Measurements from ENCODE around the gene NPAS1. TPM values are rescaled to one million over a fixed set of nuclear protein-coding genes. Genes with fewer than 3 reads are reported as not detected.

Gene NPAS1
- polyA plus RNA-seq, 3 donors: not detected

GRCh38 chr19:47067215-47067847, 47.7 kb downstream of the NPAS1 start:
- Histone ChIP-seq H4K20me1 (ENCODE audit: insufficient read depth, low read length) (peaks cover 63% of the 10 kb centered on the region), H3K79me2 (ENCODE audit: insufficient read depth, low read length) (peaks cover 5% of the 10 kb centered on the region), H3K27me3 (ENCODE audit: control insufficient read depth in 2 of 2, insufficient read depth in 2 of 2, low read length in 2 of 2) (no peaks in the 10 kb centered on the region), H3K4me3 (replicated peaks in 1 of 3; ENCODE audit: low read depth in 2 of 3, low read length in 3 of 3) (no peak overlapping the region), H3K36me3 (replicated peaks in 1 of 2; ENCODE audit: control insufficient read depth in 1 of 2, insufficient read depth in 2 of 2, low read length in 2 of 2) (peaks cover 71 to 80% of the 10 kb centered on the region in 2 donors), H3K27ac (ENCODE audit: low read depth in 1 of 2, low read length in 2 of 2) (no peak overlapping the region), H3K4me1 (ENCODE audit: control insufficient read depth in 1 of 2, insufficient read depth in 2 of 2, low read length in 2 of 2) (no peaks in the 10 kb centered on the region), H3K4me2 (replicated peaks; ENCODE audit: extremely low read depth, low read length, poor library complexity, severe bottlenecking) (no peak overlapping the region), H3K9ac (ENCODE audit: insufficient read depth, low read length, poor library complexity, severe bottlenecking) (no peak overlapping the region), H3K9me3 (replicated peaks in 1 of 2; ENCODE audit: control insufficient read depth in 1 of 2, insufficient read depth in 1 of 2, low read length in 2 of 2) (no peaks in the 10 kb centered on the region), H2AFZ (ENCODE audit: insufficient read depth, low read depth, low read length, poor library complexity, severe bottlenecking) (no peak overlapping the region)
- peaks cover 0 to 2% (median 1%) of the 10 kb centered on the region in 3 donors for H3K27me3 Mint-ChIP-seq (ENCODE audit: low read depth in 3 of 3)
- H3K36me3 Mint-ChIP-seq: peaks cover 54 to 86% of the 10 kb centered on the region in 2 donors
- 97% methylated on average over 30 of the region's 36 CpGs for WGBS (ENCODE audit: insufficient coverage)
- H3K4me3 Mint-ChIP-seq: no peak overlapping the region
- no peaks in the 10 kb centered on the region for H3K9me3 Mint-ChIP-seq
- intact Hi-C loops (cut with micrococcal nuclease): no loop called here
- TF ChIP-seq CTCF (IDR thresholded peaks at IDR 0.05): no peak
- DNase-seq: no peak
- no peak overlapping the region for H3K27ac Mint-ChIP-seq
- no peaks in the 10 kb centered on the region for H3K4me1 Mint-ChIP-seq

GRCh38 chr19:47068246-47068645, 48.6 kb downstream of the NPAS1 start:
- H3K4me3 Mint-ChIP-seq: no peak overlapping the region
- H3K4me2 ChIP-seq (replicated peaks; ENCODE audit: extremely low read depth, low read length, poor library complexity, severe bottlenecking): no peak overlapping the region
- peaks cover 59 to 95% of the 10 kb centered on the region in 2 donors for H3K36me3 Mint-ChIP-seq
- peaks cover 63% of the 10 kb centered on the region for H4K20me1 ChIP-seq (ENCODE audit: insufficient read depth, low read length)
- peaks cover 0 to 2% (median 0%) of the 10 kb centered on the region in 3 donors for H3K27me3 Mint-ChIP-seq (ENCODE audit: low read depth in 3 of 3)
- H3K9me3 Mint-ChIP-seq: no peaks in the 10 kb centered on the region
- no peaks in the 10 kb centered on the region for H3K27me3 ChIP-seq (ENCODE audit: control insufficient read depth in 2 of 2, insufficient read depth in 2 of 2, low read length in 2 of 2)
- no peak for DNase-seq
- TF ChIP-seq CTCF (IDR thresholded peaks at IDR 0.05): no peak
- peaks cover 5% of the 10 kb centered on the region for H3K79me2 ChIP-seq (ENCODE audit: insufficient read depth, low read length)
- no peak overlapping the region for H3K4me3 ChIP-seq (replicated peaks in 1 of 3; ENCODE audit: low read depth in 2 of 3, low read length in 3 of 3)
- no peaks in the 10 kb centered on the region for H3K9me3 ChIP-seq (replicated peaks in 1 of 2; ENCODE audit: control insufficient read depth in 1 of 2, insufficient read depth in 1 of 2, low read length in 2 of 2)
- no peak overlapping the region for H3K27ac ChIP-seq (ENCODE audit: low read depth in 1 of 2, low read length in 2 of 2)
- H3K9ac ChIP-seq (ENCODE audit: insufficient read depth, low read length, poor library complexity, severe bottlenecking): no peak overlapping the region
- H3K36me3 ChIP-seq (replicated peaks in 1 of 2; ENCODE audit: control insufficient read depth in 1 of 2, insufficient read depth in 2 of 2, low read length in 2 of 2): peaks cover 76 to 89% of the 10 kb centered on the region in 2 donors
- no peak overlapping the region for H2AFZ ChIP-seq (ENCODE audit: insufficient read depth, low read depth, low read length, poor library complexity, severe bottlenecking)
- H3K27ac Mint-ChIP-seq: no peak overlapping the region
- WGBS (ENCODE audit: insufficient coverage): 97% methylated on average over 8 of the region's 8 CpGs
- no peaks in the 10 kb centered on the region for H3K4me1 Mint-ChIP-seq
- no peaks in the 10 kb centered on the region for H3K4me1 ChIP-seq (ENCODE audit: control insufficient read depth in 1 of 2, insufficient read depth in 2 of 2, low read length in 2 of 2)
- intact Hi-C loops (cut with micrococcal nuclease): no loop called here
